Stimulated activated CD4-positive, alpha-beta T cell treated with anti-CD3 and anti-CD28 coated beads, TNF-alpha, amount 100 ng/mL, for 24 hours (primary cell): ENCODE data around the gene MIOX.

Experiments used
- DNase-seq, 3 experiments: peaks; one replicate each; pipeline ENCODE4 v3.0.0-alpha.2; 2020; ENCODE audit warnings: low read depth in 3 of 3

MIOX gene

GRCh38 chr22:50473088-50473487 lies 13.6 kb upstream of the MIOX start:
- peak in 1 of 3 experiments; percentile 47 for DNase-seq

- DNase-seq: peak in 1 of 3 experiments; percentile 33
Measured at GRCh38 chr22:50473855-50474671, 12.6 kb upstream of the MIOX start.

GRCh38 chr22:50474710-50475651 lies 11.7 kb upstream of the MIOX start, which contains the start of gene SBF1:
TSS of gene SBF1 (minus strand) at chr22:50475035. CDS start at chr22:50474840, 195 bp downstream.
- DNase-seq: peak; percentile 76 to 88 (median 78)

- no peak for DNase-seq
Measured at GRCh38 chr22:50475652-50476002, 11.0 kb upstream of the MIOX start.

- no peak for DNase-seq
Measured at GRCh38 chr22:50476868-50477267, 9.8 kb upstream of the MIOX start.

GRCh38 chr22:50477923-50478322 lies 8.7 kb upstream of the MIOX start:
- DNase-seq: no peak

- DNase-seq: no peak
Measured at GRCh38 chr22:50479721-50480120, 6.9 kb upstream of the MIOX start.

- DNase-seq: no peak
Measured at GRCh38 chr22:50481045-50481439, 5.6 kb upstream of the MIOX start.

GRCh38 chr22:50481440-50482106 lies 5.1 kb upstream of the MIOX start, which contains the start of gene ADM2:
TSS of gene ADM2 (plus strand) at chr22:50481543. CDS start at chr22:50481848, 305 bp downstream.
- peak in 1 of 3 experiments; percentile 68 for DNase-seq

- DNase-seq: no peak
Measured at GRCh38 chr22:50482107-50483074, 4.3 kb upstream of the MIOX start.

- DNase-seq: no peak
Measured at GRCh38 chr22:50483106-50483505, 3.6 kb upstream of the MIOX start.

- DNase-seq: no peak
Measured at GRCh38 chr22:50483556-50483955, 3.1 kb upstream of the MIOX start.

GRCh38 chr22:50483977-50484853 lies 2.4 kb upstream of the MIOX start:
- no peak for DNase-seq

GRCh38 chr22:50485221-50486131 lies 1.2 kb upstream of the MIOX start:
- no peak for DNase-seq

GRCh38 chr22:50487290-50488005 lies 789 bp downstream of the MIOX start:
- no peak for DNase-seq

GRCh38 chr22:50488006-50488677 lies 1.5 kb downstream of the MIOX start:
- no peak for DNase-seq

- DNase-seq: no peak
Measured at GRCh38 chr22:50488886-50489285, 2.2 kb downstream of the MIOX start.
